Astrocyte of the hippocampus (primary cell): ENCODE data around the gene CD8A.
"Not testable (repeated sequence)": the region's sequence is repeated elsewhere in the genome, so short reads cannot be mapped to it uniquely, and the experiment has no call there.

Experiments used
- DNase-seq: peaks from one replicate; pipeline ENCODE4 v3.0.0; 2011; ENCODE audit warnings: low read depth, low spot score

CD8A gene

DNA sequence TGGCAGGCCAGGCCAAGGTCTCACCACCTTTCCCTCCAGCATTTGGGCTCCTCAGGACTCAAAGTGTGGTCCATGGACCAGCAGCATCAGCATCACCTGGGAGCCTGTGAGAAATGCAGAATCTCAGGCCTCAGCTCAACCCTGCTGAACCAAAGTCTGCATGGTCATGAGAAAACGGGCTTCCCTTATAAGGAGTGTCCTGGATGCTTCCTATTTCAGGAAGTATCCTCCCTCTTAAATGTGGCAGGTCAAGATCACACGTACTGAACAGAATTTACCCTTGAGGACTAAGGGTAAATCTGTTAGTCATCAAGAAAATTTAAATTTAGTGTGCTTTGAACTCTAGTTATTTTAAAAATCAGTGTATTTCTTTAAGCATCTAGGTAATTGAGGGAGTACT, 11.8 kb downstream of the CD8A start:
- DNase-seq = no peak

DNA sequence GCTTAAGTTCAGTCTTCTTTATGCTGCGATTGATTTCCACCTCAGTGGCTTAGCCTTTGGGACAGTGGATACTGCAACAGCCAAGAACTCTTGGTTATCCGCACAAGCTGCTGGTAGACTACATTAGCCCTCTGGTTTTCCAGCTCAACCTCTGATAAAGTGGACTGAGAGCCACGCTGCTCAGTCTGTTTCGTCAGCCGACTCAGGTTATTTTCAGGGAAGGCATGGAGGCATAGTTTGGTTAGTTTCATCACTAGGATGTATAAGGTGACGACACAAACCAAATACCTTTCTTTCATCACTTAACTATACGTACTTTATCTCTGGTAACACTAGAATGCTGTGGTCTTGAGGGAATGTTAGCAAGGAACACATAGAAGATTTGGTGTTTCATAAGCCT, 14.2 kb downstream of the CD8A start:
- no peak for DNase-seq

DNA sequence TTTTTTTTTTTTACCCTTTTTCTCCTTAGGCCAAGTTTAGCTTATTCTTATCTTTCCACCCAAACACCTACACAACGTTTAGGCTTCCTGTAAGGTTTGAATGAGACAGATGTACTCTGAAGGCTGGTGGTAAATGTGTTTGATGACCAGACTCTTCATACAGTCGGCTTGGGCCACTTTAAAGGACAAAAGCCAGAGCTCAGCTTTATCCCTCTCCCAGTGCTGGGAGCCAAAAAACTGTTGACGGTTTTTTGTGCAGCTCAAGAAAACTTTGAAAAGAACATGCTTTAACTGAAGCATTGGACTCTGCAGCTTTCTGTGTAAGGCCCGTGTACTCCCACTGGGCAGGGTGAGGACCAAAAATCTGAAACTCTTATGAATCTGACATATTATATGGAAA, 15.4 kb downstream of the CD8A start:
- no peak for DNase-seq

DNA sequence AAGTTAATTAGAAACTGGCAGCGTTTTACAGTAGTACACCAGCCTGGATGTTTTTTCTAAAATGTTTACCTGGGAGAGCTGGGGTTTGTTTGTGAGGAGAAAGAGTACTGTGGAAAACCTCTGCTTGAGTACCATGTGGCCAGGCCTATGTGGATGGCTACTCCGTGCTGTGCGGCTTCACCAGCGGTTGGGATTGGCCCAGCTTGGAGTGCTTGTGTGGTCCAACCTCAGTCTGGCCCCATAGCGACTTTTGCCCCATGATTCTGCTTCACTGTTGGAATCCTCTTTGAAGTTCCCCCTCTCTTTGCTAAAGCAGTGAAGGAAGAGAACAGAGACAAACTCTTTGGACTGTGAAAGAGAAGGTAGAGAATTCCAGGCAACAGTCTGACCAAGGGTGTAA, 15.9 kb downstream of the CD8A start:
- no peak for DNase-seq

DNA sequence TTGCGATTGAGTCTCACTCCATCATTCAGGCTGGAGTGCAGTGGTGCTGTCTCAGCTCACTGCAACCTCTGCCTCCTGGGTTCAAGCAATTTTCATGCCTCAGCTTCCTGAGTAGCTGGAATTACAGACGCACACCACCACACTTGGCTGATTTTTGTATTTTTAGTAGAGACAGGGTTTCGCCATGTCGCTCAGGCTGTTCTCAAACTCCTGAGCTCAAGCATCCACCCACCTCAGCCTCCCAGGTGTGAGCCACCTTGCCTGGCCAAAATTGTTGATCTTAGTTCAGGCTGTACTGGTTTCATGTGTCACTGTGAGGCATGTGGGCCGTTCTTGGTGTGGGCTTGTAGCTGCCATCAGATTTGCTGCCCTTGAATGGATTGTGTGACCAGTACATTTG, 18.1 kb downstream of the CD8A start:
- no peak for DNase-seq

DNA sequence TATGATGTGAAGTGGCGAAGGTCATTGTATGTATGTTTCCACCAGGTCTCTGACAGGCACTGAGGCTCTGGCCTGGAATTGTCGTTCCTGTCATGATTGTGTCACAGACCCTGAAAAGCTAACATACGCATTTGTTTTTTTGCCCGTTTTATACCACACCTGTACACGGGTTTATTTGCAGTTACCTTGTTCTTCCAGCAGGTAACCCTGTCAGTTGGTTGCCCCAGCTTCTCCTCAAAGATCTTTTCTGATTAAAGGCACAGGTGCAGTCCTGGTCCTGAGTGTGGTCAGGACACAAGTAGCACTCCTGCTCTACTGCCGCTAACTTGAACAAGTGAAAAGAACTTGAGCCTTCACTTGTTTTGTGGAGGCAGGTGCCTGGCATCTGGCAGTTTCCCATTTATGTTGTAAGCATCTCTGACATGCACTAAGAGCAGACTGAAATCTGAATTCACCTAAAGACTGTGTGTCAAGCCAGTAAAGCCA, 19.9 kb downstream of the CD8A start:
- DNase-seq = no peak

DNA sequence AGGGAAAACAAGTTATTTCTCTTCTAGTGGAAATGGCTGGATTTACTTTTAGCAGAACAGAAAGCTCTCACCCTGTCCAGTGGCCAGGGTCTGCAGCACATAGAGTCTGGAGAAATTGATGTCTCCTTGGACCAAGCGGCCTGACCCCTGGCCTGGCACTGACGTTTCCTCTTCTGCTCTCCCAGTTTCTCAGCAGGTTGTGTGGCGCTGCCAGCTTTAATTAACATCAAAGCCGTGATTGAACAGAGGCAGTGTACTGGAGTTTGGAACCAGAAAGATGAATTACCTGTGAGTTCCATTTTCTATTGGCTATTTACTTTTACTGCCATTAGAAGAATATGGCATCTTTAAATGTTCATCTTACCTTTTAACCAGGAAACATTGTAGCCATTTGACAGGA, 20.9 kb downstream of the CD8A start:
- no peak for DNase-seq

DNA sequence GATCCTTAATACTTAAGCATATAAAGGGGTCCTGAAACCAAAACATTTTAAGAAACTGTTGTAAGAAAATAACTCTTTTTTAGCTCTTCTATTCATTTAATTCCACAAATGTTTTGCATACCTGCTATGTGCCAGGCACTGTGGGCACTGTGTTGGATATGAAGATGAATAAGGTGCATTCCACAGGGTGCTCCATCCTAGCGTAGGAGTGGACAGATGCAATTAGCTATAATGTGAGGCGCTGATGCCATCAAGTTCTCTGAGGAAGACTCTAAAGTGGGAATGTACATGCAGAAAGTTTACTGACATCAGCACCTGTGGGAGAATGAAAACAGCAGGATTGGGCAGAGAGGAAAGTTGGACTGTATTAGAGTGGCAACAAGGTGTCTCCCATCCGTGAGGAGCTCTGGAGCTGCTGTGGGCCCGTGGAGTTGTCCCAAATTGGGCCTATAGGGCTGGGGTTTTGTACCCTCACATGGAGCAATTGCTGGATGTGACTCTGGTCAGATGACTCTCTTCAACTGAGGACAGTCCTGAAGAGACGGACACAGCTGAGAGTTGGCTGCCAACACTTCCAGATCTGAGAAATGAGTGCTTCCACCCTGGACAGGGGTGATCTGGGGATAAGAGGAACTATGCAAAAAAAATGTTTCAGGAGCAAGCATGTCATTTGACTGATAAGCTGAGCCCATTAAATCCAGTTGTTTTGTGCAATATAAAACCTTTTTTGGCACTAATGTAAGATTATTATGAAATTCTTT, 22.3 kb downstream of the CD8A start:
- no peak for DNase-seq

DNA sequence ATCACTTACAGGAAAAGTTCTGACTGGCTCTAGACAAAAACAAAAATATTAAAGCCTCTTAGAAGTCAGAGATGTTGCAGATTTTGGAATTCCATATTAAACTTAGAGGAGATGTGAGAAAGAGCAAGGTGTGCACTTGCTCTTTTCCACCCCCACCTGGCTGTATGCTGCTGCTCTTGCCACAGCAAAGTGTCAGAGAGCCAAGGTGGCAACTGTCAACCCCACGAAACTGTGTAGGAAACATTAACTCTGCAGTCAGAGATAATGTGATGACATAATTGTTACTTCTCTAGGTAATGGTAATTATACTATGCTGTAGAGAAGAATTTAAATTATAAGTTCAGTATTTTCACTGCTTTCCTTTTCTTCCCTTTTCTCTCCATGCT, 25.4 kb downstream of the CD8A start:
- no peak for DNase-seq

DNA sequence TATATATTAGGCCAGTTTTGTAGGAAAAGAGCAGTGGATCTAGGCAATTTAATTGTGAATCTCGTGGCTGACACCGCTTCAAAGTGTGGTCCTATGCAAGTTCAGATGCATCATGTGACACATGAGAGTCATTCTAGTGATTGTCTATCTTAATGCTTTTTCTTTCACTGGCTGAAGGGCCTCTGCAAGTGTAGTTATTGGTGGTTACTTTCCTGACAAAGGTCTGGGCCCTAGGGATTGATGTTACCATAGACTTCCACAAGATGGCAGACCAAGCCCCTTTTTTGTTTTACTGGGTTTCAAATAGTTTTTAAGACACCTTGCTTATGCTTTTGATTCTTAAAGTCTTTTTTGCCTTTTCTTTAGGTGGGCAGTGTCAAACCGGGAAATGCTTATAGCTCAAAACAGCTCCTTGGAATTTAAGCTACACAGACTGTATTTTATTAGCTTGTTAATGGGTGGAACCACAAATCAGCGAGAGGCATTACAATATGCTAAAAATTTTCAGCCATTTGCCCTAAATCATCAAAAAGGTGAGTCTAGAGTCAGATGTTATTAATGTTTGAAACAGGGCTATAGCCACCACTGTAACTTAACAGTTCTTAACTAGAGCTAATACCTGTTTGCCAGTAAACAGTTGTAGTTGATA, 25.9 kb downstream of the CD8A start:
- DNase-seq = peak; percentile 60

DNA sequence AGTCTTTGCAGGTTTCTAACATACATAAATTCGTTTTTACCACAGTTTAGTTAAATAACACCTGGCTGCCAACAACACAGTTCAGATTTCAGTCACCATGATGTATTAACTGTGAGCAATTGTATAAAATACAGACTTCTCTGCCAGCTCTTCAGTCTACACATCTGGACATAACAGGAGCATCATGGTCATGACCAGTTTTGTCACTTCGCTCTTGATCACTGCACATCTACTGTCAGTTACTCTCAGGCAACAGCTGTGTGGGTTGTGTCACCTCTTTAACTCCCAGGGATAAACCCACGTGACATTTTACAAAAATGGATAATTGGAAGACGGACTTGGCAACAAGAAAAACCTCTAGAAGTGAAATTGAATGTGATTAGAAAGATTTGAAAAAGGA, 30.3 kb downstream of the CD8A start:
- no peak for DNase-seq

DNA sequence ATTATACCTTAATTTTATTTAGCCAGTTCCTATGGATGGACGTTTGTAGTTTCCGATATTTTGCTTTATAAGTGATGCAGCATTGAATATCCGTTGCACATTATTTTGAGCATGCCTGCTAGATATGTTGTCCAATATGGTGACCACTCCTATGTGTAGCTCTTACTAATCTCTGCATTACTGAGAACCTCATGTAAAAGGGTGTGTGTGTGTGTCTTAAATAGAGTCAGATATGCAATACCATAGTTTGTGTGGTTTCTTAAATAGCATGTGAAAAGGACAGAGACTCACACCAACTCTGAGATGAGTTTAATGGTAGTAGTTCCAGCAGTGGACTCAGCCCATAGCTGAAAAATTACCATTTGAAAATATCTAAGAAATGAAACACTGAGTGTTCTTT, 32.3 kb downstream of the CD8A start:
- no peak for DNase-seq

DNA sequence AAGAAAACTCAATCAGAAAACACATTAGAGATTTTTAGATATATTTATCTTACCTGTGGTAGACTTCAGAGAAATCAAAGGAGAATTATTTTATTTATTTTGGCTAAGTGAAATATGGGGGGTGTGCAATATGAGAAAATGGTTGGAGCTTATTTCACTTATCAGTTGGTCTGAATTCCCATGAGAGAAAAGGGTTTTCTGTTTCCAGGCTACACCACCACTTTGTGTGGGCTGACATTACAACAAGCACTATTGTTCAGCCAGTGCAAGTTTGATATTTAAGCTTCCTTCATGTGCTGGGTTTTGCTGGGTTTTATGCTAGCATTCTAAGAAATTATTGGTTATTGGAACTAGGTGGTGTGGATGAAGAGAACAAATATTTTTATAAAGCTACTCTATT, 37.1 kb downstream of the CD8A start:
- no peak for DNase-seq

DNA sequence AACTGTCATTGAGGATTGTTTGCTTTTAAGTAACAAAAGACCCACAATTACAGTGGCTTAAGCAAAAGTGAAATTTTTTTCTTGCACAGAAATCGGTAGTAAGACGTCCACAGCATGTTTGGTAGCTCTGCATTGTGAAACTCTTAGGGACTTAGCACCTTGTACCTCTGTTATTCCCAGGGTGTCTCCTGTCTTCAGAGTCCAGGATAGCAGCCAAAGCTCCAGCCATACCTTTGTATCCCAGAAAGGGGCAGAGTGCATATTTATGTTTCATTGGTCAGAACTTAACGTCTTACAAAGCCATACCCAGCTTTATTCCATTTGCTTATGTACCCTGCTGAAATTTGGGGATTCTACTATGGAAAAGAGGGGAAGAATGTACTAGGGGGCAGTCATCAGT, 37.8 kb downstream of the CD8A start:
- DNase-seq = no peak

DNA sequence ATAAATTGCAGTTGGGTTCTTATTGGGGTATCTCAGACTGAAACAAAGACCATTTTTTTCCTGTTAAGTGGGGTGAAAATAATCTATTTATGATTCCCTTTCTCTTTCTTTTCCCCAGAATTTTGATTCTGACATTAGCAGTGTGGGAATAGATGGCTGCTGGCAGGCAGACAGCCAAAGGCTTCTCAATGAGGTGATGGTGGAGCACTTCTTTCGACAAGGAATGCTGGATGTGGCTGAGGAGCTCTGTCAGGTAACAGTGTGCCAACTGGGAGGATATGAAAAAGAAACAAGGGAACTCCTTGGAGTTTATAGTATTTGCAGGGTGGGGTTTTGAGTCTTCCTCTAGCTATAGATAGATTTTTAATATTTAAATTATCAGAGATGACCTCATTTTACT, 38.9 kb downstream of the CD8A start:
- DNase-seq = no peak

DNA sequence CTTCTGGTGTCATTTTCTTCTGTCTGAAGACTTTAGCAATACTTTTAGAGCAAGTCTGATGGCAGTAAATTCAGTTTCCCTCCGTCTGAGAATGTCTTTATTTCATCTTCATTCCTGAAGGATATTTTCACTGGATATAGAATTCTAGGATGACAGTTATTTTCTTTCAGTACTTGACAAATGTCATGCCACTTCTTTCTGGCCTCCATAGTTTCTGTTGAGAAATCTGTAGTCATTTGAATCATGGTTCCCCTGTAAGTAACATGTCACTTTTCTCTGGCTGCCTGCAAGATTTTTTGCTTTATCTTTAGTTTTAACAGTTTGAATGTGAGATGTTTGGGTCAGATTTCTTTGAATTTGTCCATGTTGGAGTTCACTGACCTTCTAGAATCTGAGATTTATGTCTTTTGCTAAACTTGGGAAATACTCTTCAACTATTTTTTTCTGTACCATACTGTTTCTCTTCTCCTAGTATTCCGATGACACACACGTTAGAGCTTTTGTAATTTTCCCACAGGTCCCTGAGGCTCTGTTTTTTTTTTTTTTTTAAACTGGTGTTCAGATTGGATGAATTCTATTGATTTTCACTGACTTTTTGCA, 40.4 kb downstream of the CD8A start:
- DNase-seq = no peak

DNA sequence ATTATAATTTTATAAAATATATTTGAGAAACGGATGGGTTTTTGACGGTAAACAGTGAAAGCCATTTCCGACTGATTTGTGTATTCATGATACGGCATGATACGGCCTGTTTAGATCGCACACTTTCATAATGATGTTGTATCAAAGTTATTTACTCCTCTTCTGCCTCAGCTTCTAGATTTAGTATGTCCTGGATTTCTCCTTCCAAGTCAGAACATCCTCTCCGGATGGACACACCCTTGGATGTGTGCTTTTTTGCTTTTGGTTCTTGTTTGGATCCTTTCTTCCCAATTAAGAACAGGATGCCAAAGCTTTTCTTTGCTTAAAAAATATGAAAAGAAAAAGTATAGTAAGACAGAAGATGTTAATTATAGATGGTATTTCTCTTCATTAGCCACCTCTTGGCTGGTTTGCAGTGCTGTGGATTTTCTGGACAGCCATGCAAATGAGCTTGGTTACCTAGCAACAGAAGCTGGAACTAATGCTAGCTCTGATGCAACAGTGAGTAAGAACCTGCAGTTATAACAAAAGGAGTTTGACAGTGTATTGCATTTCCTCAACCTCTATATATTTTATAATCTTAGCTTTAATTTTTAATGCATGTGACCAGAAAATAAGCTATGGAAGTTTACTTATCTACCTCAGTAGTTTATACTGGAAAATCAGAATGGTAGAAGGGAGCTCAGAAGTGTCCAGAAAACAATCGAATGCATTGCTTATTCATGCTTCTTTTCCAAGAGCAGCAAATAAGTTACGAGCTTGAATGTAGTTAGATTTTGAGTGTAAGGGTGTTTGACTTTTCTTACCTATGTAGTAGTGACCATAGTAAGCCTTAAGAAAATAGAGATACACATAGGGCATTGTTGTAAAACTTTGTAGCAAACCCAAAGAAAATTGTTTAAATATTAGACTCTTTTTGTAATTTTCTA, 42.7 kb downstream of the CD8A start:
- peak; percentile 81 for DNase-seq

DNA sequence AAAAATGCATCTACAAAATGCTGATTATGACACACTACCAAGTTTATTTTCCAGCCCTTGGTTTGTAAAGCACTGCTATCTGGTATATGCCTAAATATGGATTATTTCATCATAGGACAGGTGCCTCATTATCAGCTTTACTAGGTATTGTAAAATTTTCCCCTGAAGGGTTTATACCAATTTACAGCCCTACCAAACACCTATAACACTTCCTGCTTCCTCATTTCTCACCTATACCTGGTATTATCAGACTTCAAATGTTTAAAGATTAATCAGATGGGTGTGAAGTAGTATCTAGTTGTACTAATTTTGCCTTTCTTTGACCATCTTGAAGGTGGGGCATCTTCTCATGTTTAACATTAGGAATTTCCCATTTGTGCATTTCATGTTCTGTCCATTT, 43.8 kb downstream of the CD8A start:
- DNase-seq = no peak

DNA sequence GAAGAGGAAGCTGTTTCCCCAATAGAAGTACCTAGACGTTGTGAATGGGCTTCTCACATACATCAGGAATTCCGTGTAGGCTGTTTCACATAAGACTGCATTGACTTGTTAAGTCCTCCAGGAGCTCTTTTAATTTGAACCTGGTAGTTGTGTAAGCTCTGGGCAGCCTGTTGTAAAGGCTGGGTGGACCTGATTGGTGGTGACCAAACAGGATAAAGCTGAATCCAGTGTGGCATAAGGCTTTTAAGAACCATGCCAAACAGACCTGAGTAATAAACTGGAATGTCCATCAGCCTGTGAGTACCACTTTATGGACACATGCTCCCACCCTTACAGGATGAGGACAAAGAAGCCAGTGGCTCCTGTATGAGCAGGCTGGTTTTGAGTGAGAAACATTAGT, 46.6 kb downstream of the CD8A start:
- no peak for DNase-seq

DNA sequence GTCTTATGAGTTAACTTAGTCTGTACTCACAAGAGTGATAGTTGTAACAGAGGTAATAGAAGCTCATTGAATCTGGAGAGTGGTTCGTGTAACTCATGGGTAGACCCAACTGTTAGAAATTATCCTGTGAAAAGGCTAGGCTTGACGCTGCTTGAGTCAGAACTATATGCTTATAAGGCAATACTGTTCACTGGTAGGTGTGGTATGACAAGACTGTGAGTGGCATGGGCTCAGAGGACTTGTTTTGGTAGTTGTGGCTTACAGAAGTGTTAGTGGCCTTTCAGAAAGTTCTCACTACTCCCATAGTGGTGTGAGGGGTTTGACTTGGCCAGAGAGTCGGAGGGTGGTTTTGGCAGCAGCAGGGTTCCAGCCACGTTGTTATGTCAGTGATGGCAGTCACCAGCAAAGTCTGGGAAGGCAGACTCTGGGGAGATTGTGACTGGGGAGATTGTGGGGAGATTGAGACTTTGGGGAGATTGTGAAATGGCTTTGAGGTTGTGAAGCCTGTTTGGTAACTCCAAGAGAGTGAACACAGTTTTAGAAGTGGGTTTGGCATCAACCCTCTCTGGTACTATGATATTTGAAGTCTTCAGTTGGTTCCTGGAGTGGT, 48.7 kb downstream of the CD8A start:
- DNase-seq = not testable (repeated sequence)

DNA sequence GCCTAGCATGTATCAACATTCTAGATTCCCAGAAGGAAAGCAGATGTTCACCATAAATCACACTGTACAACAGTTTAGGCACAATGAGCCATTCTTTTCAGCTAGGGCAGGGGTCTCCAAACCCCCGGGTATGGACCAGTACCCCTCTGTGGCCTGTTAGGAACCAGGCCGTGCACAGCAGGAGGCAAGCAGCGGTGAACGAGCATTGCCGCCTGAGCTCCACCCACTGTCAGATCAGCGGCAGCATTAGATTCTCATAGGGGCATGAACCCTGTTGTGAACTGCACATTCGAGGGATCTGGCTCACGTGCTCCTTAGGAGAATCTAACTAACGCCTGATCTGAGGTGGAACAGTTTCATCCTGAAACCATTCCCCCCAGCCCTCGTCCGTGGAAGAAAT, 50.8 kb downstream of the CD8A start:
- DNase-seq = not testable (repeated sequence)

DNA sequence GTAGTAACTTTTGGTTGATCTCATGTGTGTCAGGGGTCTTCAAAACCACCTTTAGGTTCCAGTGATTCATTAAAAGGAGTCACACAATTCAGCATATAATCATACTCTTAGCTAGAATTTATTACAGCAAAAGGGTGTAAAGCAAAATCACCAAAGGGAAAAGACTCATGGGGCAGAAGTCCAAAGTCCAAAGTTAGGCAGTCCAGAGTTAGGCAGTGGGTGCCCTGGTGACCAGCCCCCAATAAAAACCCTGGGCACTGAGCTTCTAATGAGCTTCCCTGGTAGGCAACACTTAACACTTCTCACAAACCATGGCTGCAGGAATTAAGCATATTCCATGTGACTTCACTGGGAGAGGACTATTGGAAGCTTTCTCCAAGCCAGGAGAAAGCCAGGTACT, 51.2 kb downstream of the CD8A start:
- DNase-seq = not testable (repeated sequence)
